Measurements from ENCODE around the gene SLC8A1.

DNA sequence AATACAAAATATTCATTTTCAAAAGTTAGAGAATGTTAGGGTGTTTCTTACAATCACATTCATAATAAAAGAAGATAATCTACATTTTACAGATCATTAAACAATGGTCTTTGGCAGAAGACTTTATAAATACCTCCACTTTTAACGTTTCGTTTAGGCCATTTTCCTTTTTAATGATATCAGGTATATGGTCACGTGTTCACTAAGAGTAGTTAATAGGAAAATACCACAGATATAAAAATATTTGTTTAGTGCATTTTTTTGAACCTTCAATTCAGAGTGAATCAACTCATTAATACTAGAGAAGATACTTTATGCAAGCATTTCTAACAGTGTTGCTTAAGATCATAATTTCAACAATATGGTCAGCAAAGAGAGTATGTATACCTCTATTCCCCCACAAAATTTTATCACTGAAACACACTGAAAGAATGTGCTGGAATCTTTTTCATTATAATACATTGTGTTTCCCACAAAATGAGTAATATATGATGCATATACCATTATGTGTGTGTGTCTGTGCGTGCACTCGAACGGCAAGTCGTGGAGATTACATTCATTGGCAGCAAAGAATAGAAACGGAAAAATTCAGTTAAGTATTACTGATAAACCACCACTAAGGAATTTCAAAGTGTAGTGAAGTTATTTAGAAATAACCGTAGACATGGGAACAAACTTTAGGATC lies 353.0 kb downstream of the SLC8A1 start:
- TF ChIP-seq POLR2A (IDR thresholded peaks at IDR 0.05) = no peak
- TF ChIP-seq, protein P1, sequence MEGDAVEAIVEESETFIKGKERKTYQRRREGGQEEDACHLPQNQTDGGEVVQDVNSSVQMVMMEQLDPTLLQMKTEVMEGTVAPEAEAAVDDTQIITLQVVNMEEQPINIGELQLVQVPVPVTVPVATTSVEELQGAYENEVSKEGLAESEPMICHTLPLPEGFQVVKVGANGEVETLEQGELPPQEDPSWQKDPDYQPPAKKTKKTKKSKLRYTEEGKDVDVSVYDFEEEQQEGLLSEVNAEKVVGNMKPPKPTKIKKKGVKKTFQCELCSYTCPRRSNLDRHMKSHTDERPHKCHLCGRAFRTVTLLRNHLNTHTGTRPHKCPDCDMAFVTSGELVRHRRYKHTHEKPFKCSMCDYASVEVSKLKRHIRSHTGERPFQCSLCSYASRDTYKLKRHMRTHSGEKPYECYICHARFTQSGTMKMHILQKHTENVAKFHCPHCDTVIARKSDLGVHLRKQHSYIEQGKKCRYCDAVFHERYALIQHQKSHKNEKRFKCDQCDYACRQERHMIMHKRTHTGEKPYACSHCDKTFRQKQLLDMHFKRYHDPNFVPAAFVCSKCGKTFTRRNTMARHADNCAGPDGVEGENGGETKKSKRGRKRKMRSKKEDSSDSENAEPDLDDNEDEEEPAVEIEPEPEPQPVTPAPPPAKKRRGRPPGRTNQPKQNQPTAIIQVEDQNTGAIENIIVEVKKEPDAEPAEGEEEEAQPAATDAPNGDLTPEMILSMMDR (IDR thresholded peaks at IDR 0.05) = no peak
- TF ChIP-seq EP300 (IDR thresholded peaks at IDR 0.05) = no peak
